IPS-18a (cell line): ENCODE data around the gene KRT38.
"Not testable (repeated sequence)": the region's sequence is repeated elsewhere in the genome, so short reads cannot be mapped to it uniquely, and the experiment has no call there.

ENCODE experiments used
- H3K27ac ChIP-seq: one replicate; pipeline ENCODE4 v1.5.1; 2013; ENCODE audit warnings: low read length
- H3K27me3 ChIP-seq: one replicate; pipeline ENCODE4 v1.6.1; 2013; ENCODE audit warnings: mild to moderate bottlenecking, low read length; ENCODE audit not compliant: control insufficient read depth, insufficient read depth
- H3K36me3 ChIP-seq: one replicate; pipeline ENCODE4 v1.6.1; 2013; ENCODE audit warnings: low read depth, low read length; ENCODE audit not compliant: control insufficient read depth
- H3K4me1 ChIP-seq: one replicate; pipeline ENCODE4 v1.6.1; 2013; ENCODE audit warnings: low read depth, low read length; ENCODE audit not compliant: control insufficient read depth
- H3K4me3 ChIP-seq: one replicate; pipeline ENCODE4 v1.5.1; 2013; ENCODE audit warnings: low read length
- H3K9ac ChIP-seq: one replicate; pipeline ENCODE4 v1.6.1; 2013; ENCODE audit warnings: mild to moderate bottlenecking, low read length, moderate library complexity
- H3K9me3 ChIP-seq: one replicate; pipeline ENCODE4 v1.6.1; 2013; ENCODE audit warnings: low read depth, low read length; ENCODE audit not compliant: control insufficient read depth

KRT38 gene

DNA sequence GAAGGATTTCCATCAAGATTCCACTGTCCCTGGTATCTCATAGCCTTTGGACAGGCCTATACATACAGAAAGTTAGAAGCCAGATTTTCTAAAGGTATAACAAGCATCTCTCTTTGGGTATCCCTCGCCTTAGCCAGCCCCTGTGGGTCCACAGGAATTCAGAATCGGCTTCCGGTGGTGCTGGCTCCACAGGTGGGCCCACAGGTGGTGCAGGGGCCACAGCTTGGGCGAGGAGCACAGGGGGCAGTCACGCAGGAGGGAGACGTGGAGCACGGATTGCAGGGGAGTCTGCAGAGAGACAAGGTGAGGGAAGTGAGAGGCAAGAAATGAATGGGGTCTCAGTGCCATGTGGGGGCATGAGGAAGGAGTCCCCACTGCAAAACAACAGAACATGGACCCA is 3.5 kb downstream of the KRT38 start:
- Histone ChIP-seq H3K4me1 (no peaks in the 10 kb centered on the region), H3K27me3 (no peaks in the 10 kb centered on the region), H3K27ac (no peak overlapping the region), H3K9me3 (no peaks in the 10 kb centered on the region), H3K36me3 (no peaks in the 10 kb centered on the region), H3K4me3 (no peak overlapping the region), H3K9ac (no peak overlapping the region)

DNA sequence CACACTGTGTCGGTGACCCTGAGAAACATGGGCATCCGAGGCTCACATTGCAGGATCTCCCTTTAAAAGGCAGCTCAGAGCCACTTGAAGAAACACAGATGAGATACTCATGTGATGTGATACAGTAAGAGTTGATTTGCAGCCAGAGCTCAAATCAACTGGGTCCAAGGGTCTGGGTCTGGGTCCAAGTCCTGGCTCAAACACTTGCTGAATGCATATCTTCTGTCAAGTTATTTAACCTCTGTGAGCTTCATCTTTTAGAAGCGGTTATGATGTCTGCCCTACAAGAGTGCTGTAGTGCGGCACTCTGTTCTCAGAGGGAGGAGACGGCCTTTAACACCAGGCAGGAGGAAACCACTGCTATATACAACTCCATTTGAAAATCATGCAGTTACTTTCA is 6.4 kb downstream of the KRT38 start:
- H3K4me3 ChIP-seq, result no peak overlapping the region
- H3K36me3 ChIP-seq, result no peaks in the 10 kb centered on the region
- no peak overlapping the region for H3K27ac ChIP-seq
- H3K9ac ChIP-seq, result no peak overlapping the region
- no peaks in the 10 kb centered on the region for H3K4me1 ChIP-seq
- no peaks in the 10 kb centered on the region for H3K27me3 ChIP-seq
- no peaks in the 10 kb centered on the region for H3K9me3 ChIP-seq

DNA sequence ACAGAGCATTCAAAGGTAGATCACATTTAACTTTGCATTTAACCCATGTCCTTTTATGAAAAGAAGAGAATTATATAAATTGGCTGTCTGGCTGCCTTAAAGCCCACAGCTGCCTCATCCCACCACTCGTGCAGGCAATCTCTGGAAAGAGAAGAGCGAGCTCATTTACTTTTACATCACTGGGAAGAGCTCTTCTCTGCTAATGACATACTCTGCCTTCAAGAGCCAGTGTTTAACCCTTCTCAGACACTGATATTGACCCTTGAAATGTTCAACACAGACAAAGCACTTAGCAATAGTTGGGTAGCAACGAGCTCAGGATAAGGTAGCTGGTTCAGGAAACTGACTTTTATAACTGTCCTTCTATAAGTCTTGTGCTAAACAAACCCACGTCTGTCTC is 6.8 kb downstream of the KRT38 start:
- Histone ChIP-seq H3K27ac (no peak overlapping the region), H3K9ac (no peak overlapping the region)

DNA sequence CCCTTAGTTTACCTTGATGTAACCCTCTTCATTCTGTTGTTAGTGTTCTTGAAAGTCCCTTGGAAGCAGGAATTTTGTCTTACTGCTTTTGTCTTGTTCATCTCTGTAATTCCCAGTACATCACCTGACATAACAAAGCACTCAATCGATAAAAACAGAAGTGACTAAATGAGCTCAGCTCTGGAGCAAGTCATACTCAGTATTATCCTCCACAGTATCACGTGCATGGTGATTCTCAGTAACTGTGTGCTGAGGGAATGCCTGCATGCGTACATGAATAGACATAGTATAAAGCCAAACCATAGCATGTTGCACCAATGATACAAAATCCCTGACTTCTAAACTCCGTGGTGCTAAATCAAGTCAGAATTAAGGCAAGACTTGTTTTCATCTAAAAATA is 7.2 kb downstream of the KRT38 start:
- no peak overlapping the region for H3K4me3 ChIP-seq
- no peaks in the 10 kb centered on the region for H3K9me3 ChIP-seq
- H3K27ac ChIP-seq, result no peak overlapping the region
- no peak overlapping the region for H3K9ac ChIP-seq
- H3K36me3 ChIP-seq, result no peaks in the 10 kb centered on the region
- H3K4me1 ChIP-seq, result peaks cover 3% of the 10 kb centered on the region
- H3K27me3 ChIP-seq, result no peaks in the 10 kb centered on the region

More for the DNA sequence above, 6.8 kb downstream of the KRT38 start:
- no peaks in the 10 kb centered on the region for H3K36me3 ChIP-seq
- H3K4me3 ChIP-seq, result no peak overlapping the region
- no peaks in the 10 kb centered on the region for H3K27me3 ChIP-seq
- H3K9me3 ChIP-seq, result no peaks in the 10 kb centered on the region
- no peaks in the 10 kb centered on the region for H3K4me1 ChIP-seq

DNA sequence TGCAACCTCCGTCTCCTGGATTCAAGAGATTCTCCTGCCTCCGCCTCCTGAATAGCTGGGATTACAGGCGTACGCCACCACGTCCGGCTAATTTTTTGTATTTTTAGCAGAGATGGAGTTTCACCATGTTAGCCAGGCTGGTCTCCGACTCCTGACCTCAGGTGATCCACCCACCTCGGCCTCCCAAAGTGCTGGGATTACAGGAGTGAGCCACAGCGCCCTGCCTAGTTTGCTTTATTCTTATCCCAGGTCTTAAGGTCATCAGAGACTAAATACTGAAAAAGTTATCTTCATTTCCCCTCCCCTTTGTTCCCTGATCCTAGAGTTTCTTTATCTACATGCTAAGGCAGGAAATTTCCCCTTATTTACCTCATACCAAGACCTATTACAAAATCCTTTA is 10.4 kb downstream of the KRT38 start:
- not testable (repeated sequence) for H3K36me3 ChIP-seq, H3K9me3 ChIP-seq

DNA sequence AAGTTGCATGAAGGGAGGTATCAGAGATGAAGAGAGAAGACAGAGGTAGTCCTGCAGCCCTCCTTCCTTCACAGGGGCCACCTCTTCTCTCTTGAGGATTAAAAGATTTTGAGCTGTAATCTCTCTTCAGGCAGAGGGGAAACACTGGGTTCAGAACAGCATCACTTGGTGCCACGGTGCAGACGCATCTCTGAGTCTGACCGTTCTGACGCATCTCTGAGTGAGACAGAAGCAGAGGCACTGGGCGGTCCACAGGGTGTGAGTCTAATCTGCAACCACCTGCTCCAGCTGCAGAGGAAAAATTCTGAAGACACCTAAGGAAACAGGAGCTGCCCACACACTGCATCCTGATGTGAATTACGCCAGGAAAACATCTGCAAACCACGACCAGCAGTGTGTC is 11.1 kb downstream of the KRT38 start:
- no peak overlapping the region for H3K9ac ChIP-seq
- H3K27me3 ChIP-seq, result no peaks in the 10 kb centered on the region
- no peak overlapping the region for H3K27ac ChIP-seq
- no peaks in the 10 kb centered on the region for H3K9me3 ChIP-seq
- H3K4me3 ChIP-seq, result no peak overlapping the region
- no peaks in the 10 kb centered on the region for H3K36me3 ChIP-seq
- peaks cover 7% of the 10 kb centered on the region for H3K4me1 ChIP-seq

More for the DNA sequence above, 10.4 kb downstream of the KRT38 start:
- not testable (repeated sequence) for H3K27me3 ChIP-seq, H3K9ac ChIP-seq, H3K4me3 ChIP-seq, H3K27ac ChIP-seq, H3K4me1 ChIP-seq

DNA sequence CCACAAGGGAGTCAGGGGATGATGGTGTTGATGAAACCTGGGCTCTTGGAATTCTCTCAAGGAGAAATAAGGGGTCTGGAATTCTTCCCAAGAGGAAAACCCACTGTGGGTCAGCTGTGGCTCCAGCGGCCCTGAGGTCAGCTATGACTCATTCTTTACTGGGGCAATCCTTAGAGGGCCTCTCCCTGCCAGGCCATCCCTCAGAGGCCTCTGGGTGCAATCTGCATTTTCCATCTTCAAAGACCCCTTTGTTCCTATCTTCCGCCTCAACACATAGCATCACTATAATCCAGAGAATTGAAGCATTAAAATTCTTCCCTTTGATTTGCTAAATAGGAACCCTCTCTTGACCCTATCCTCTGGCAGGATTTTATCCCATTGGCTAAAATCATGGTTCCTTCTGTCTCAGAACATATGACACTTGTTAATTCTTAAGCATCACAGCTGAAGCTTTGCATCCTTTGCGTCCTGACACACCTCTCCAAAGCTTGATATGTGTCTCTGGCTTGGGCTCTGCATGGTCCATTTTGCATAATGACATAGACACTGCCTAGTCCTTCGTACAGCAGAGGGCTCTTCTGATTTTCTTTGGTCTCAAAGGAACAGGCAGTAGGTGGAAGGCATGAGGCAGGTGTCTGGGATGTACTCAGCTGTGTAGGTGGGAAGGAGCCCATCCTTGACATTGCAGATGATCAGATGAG is 12.0 kb downstream of the KRT38 start:
- no peaks in the 10 kb centered on the region for H3K9me3 ChIP-seq
- peaks cover 7% of the 10 kb centered on the region for H3K4me1 ChIP-seq
- no peaks in the 10 kb centered on the region for H3K36me3 ChIP-seq
- H3K4me3 ChIP-seq, result no peak overlapping the region
- no peaks in the 10 kb centered on the region for H3K27me3 ChIP-seq
- no peak overlapping the region for H3K9ac ChIP-seq
- no peak overlapping the region for H3K27ac ChIP-seq

DNA sequence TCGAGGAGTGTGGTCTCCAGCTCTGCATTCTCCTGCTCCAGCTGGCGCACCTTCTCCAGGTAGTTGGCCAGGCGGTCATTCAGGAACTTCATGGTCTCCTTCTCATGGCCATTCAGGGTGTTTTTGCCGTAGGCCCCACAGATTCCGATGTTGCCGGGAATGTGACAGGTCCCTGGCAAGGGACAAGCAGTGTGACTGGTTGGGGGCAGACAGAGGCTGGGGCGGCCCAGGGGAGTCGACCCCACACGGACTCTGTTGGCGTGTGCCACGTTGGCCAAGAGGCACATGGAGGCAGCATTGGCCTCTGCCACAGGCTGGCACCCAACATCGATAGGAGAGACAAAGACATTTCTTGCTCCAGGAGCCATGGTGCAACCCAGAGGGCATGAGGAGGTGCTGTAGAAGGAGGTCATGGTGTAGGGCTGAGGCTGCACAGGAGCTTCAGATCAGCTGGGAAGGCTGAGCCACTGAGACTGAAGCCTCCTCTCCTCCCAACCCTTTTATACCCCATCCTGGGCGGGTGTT is 16.6 kb downstream of the KRT38 start, which contains the start of gene KRT37:
Gene KRT37 (minus strand): TSS at position 475 of the 525 bp plus-strand sequence. CDS start 62 bp downstream, at position 413.
- Histone ChIP-seq H3K4me1 (peaks cover 7% of the 10 kb centered on the region), H3K27ac (no peak within 1 kb of the TSS), H3K9me3 (no peaks in the 10 kb centered on the region), H3K4me3 (no peak within 1 kb of the TSS), H3K9ac (no peak within 1 kb of the TSS), H3K27me3 (no peaks in the 10 kb centered on the region), H3K36me3 (no peaks in the 10 kb centered on the region)

DNA sequence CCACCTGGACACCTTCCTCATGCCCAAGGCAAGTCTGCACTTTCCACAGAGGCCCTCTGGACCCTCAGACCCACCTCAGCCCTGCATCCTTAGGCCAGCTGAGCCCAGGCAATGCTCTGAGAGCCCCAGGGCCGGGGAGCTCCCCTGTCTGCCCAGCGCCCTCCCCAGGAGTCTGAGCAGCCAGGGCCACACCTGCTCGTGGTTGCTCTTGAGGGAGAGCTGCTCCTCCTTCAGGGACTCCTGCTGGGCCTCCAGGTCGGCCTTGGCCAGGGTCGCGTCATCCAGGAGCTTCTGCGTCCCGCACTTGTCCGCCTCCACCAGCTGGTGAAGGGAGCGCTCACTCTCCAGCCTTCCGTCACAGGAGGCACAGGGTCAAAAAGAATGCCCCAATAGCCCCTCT is 18.2 kb downstream of the KRT38 start:
- not testable (repeated sequence) for H3K9me3 ChIP-seq, H3K4me1 ChIP-seq, H3K27ac ChIP-seq, H3K9ac ChIP-seq, H3K27me3 ChIP-seq, H3K36me3 ChIP-seq, H3K4me3 ChIP-seq

DNA sequence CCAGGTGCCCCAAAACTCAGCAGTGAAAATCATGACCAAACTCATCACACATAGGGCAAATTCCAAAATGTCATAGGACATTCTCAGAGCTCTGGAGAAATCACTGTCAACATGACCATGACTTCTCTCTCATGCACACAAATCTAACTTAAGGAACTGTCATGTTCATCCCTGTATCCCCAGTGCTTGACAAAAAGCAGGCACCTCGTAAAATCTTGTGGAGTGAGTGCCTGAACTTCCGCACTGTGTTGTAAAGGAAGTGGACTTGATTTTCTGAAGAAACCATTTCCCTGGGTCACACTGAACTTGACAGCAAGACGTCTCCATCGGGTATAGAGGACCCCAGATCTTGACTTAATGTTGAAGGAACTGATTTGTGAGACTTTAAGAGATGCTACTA is 19.2 kb downstream of the KRT38 start:
- H3K4me1 ChIP-seq, result no peaks in the 10 kb centered on the region
- H3K4me3 ChIP-seq, result no peak overlapping the region
- no peak overlapping the region for H3K27ac ChIP-seq
- H3K36me3 ChIP-seq, result no peaks in the 10 kb centered on the region
- no peak overlapping the region for H3K9ac ChIP-seq
- H3K9me3 ChIP-seq, result no peaks in the 10 kb centered on the region
- no peaks in the 10 kb centered on the region for H3K27me3 ChIP-seq

DNA sequence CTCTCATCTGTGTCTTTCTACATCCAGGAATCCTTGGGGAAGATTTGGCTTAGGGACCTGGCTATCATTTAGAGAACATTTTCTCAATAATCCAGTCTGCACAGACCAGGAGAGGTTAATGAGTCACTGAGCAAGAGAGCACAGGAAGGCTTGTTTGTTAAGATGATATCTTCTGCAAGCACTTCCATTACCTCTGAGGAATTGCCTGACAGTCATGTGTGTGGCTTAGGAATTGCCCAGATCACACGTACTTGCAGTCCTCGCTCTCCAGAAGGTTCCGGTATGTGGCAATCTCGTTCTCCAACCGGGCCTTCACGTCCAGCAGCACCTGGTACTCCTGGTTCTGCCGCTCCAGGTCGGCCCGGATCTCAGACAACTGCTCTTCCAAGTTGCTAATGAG is 19.7 kb downstream of the KRT38 start:
- Histone ChIP-seq H3K4me3 (no peak overlapping the region), H3K27ac (no peak overlapping the region), H3K9me3 (no peaks in the 10 kb centered on the region), H3K27me3 (no peaks in the 10 kb centered on the region), H3K4me1 (no peaks in the 10 kb centered on the region), H3K9ac (no peak overlapping the region), H3K36me3 (no peaks in the 10 kb centered on the region)

DNA sequence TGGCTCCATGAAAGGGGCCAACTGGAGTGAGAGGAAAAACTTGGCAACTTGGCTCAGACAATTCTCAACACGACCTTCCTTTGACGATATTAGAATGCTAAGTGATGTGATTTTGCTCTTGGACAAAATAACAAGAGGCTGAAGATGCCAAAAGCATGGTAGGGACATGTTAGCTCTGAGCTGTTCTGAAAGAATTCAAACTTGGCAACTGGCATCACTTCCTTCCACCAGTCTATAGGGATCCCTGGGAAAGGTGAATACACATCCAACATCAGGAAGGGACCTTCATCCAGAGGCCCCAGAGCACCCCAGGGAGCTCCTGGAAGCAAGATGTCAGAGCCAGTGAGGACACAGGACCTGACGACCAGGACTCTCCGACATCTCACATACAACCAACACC is 20.6 kb downstream of the KRT38 start:
- no peak overlapping the region for H3K27ac ChIP-seq
- no peak overlapping the region for H3K4me3 ChIP-seq
- H3K36me3 ChIP-seq, result no peaks in the 10 kb centered on the region
- no peaks in the 10 kb centered on the region for H3K27me3 ChIP-seq
- H3K9ac ChIP-seq, result no peak overlapping the region
- H3K9me3 ChIP-seq, result no peaks in the 10 kb centered on the region
- H3K4me1 ChIP-seq, result no peaks in the 10 kb centered on the region
